ENCODE measurements around the gene PHEX.
A peak's percentile ranks its signal among the peaks of the same experiment; 100 is the strongest.

The PHEX gene

GRCh38 chrX:22105971-22106370 is 73.8 kb downstream of the PHEX start:
- DNase-seq (ENCODE audit: low spot score): no peak

GRCh38 chrX:22109442-22109841 is 77.3 kb downstream of the PHEX start:
- no peak for DNase-seq (ENCODE audit: low spot score)

- no peak for DNase-seq (ENCODE audit: low spot score)
Measured at GRCh38 chrX:22110729-22111494, 78.8 kb downstream of the PHEX start.

GRCh38 chrX:22116605-22117546 is 84.8 kb downstream of the PHEX start:
- DNase-seq (ENCODE audit: low spot score): no peak

GRCh38 chrX:22117633-22118032 is 85.5 kb downstream of the PHEX start:
- no peak for DNase-seq (ENCODE audit: low spot score)

- no peak for DNase-seq (ENCODE audit: low spot score)
Measured at GRCh38 chrX:22118161-22118830, 86.2 kb downstream of the PHEX start.

GRCh38 chrX:22121161-22121560 is 89.0 kb downstream of the PHEX start:
- DNase-seq (ENCODE audit: low spot score): no peak

GRCh38 chrX:22122510-22122909 is 90.4 kb downstream of the PHEX start:
- no peak for DNase-seq (ENCODE audit: low spot score)

GRCh38 chrX:22124098-22124497 is 92.0 kb downstream of the PHEX start:
- no peak for DNase-seq (ENCODE audit: low spot score)

GRCh38 chrX:22125481-22125880 is 93.4 kb downstream of the PHEX start:
- no peak for DNase-seq (ENCODE audit: low spot score)

- DNase-seq (ENCODE audit: low spot score): no peak
Measured at GRCh38 chrX:22126327-22126726, 94.2 kb downstream of the PHEX start.

GRCh38 chrX:22128961-22129360 is 96.8 kb downstream of the PHEX start:
- DNase-seq (ENCODE audit: low spot score): no peak

GRCh38 chrX:22134681-22135080 is 102.6 kb downstream of the PHEX start:
- no peak for DNase-seq (ENCODE audit: low spot score)

GRCh38 chrX:22135171-22135711 is 103.1 kb downstream of the PHEX start:
- no peak for DNase-seq (ENCODE audit: low spot score)

GRCh38 chrX:22135994-22136684 is 104.0 kb downstream of the PHEX start:
- DNase-seq (ENCODE audit: low spot score): peak; percentile 24

- DNase-seq (ENCODE audit: low spot score): no peak
Measured at GRCh38 chrX:22136711-22137110, 104.6 kb downstream of the PHEX start.

- DNase-seq (ENCODE audit: low spot score): no peak
Measured at GRCh38 chrX:22139822-22140221, 107.7 kb downstream of the PHEX start.

- no peak for DNase-seq (ENCODE audit: low spot score)
Measured at GRCh38 chrX:22141047-22141730, 109.1 kb downstream of the PHEX start.

- DNase-seq (ENCODE audit: low spot score): no peak
Measured at GRCh38 chrX:22147214-22147613, 115.1 kb downstream of the PHEX start.

GRCh38 chrX:22147942-22148341 is 115.8 kb downstream of the PHEX start:
- no peak for DNase-seq (ENCODE audit: low spot score)

GRCh38 chrX:22148565-22148964 is 116.4 kb downstream of the PHEX start:
- DNase-seq (ENCODE audit: low spot score): no peak
